Measurements from ENCODE around the gene POU5F1. TPM values are rescaled to one million over a fixed set of nuclear protein-coding genes. Genes with fewer than 3 reads are reported as not detected.
"Not testable (repeated sequence)": the region's sequence is repeated elsewhere in the genome, so short reads cannot be mapped to it uniquely, and the experiment has no call there.

Gene POU5F1
- total RNA-seq, 4 donors from 2014 or later: 0.67 to 2.8 (median 1.8) TPM; not detected in 1

DNA sequence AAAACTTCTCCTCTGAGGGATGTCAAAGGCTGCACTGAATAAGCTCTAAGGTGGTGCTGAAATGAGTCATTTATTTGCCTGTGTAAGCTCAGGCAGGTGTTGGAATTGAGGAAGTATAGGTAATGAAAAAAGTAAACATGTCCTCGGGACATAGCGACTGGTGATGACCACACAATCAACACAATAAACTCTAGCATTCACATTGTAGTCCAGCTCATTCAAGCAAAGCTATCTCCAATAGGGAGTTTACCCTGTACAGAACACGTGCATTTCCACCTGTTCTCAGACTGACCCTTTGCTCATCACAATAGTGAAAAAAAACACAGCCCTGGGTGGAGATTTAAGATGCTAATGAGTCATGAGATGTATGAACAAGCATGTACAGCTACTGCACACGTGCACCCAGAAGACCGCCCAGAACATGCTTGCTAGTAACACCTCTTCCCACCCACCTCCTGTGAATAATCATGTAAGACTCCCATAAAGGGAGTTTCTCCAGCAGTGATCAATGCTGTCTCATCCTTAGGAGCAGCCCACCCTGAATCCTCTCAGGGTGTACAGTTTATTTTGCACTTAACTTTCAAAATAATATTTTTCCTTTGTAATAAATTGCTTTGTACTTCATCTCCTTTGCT, 33.0 kb upstream of the POU5F1 start:
- intact Hi-C loops (cut with DNase I; ENCODE audit: low total_unique reads): no loop called here
- H3K4me1 ChIP-seq: peaks cover 6% of the 10 kb centered on the region in 2 donors
- TF ChIP-seq POLR2A (IDR thresholded peaks at IDR 0.05): no peak
- TF ChIP-seq, protein P1, sequence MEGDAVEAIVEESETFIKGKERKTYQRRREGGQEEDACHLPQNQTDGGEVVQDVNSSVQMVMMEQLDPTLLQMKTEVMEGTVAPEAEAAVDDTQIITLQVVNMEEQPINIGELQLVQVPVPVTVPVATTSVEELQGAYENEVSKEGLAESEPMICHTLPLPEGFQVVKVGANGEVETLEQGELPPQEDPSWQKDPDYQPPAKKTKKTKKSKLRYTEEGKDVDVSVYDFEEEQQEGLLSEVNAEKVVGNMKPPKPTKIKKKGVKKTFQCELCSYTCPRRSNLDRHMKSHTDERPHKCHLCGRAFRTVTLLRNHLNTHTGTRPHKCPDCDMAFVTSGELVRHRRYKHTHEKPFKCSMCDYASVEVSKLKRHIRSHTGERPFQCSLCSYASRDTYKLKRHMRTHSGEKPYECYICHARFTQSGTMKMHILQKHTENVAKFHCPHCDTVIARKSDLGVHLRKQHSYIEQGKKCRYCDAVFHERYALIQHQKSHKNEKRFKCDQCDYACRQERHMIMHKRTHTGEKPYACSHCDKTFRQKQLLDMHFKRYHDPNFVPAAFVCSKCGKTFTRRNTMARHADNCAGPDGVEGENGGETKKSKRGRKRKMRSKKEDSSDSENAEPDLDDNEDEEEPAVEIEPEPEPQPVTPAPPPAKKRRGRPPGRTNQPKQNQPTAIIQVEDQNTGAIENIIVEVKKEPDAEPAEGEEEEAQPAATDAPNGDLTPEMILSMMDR (IDR thresholded peaks at IDR 0.05): no peak
- H3K36me3 ChIP-seq: no peaks in the 10 kb centered on the region
- peak overlapping the region; percentile 46 to 49 for H3K4me3 ChIP-seq
- peak overlapping the region; percentile 83 to 94 for H3K27ac ChIP-seq
- H3K9me3 ChIP-seq: no peaks in the 10 kb centered on the region
- peak in 1 of 2 donors; percentile 30 for DNase-seq
- no peaks in the 10 kb centered on the region for H3K27me3 ChIP-seq

DNA sequence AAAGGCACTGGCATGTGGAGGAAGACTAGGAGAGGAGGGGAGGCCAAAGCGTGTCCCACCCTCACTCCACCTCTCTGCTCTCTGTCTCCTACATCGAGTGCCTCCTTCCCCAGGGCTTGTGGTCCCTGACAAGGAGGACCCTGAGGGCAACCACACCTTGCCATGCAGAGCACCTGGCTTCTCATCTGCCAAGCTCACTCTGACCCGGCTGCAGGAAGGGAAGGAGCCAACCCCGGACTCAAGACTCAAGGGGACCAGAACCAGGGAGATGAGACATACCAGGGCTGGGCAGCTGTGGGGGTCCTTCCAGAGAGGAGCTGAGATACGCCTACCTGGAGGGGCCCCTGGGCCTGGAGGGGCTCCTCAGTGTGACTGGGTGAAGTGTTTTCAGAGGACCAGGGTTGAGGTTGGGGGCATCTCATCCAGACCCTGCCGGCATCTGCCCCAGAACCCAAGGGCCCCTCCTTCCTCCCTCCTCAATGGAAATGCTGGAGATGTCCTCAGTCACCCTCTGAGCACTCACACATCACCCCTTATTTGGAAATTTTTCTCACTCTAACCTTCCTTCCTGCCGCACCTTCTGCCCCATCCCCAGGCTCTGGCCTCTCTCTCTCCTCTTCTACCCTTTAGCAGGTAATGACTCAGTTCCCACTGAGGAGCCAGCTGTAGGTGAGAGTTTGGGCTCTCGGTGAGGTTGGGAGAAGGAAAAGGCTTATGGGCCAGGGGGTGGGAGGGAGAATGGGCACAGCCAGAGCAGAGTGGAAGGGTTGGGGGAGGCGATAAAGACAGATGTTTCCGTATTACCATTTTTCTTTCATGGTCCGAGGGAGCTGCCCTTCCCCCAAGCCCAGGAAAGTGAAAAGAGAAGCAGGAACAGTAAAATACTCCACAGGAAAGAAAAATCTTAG, 32.0 kb upstream of the POU5F1 start:
- TF ChIP-seq, protein P1 (IDR thresholded peaks at IDR 0.05): no peak
- no peak for TF ChIP-seq POLR2A (IDR thresholded peaks at IDR 0.05)
- Histone ChIP-seq H3K9me3 (no peaks in the 10 kb centered on the region), H3K4me1 (peaks cover 6% of the 10 kb centered on the region in 2 donors), H3K4me3 (no peak overlapping the region), H3K27me3 (no peaks in the 10 kb centered on the region), H3K27ac (peak overlapping the region; percentile 83 to 94), H3K36me3 (no peaks in the 10 kb centered on the region)
- DNase-seq: no peak
- intact Hi-C loops (cut with DNase I; ENCODE audit: low total_unique reads): no loop called here

DNA sequence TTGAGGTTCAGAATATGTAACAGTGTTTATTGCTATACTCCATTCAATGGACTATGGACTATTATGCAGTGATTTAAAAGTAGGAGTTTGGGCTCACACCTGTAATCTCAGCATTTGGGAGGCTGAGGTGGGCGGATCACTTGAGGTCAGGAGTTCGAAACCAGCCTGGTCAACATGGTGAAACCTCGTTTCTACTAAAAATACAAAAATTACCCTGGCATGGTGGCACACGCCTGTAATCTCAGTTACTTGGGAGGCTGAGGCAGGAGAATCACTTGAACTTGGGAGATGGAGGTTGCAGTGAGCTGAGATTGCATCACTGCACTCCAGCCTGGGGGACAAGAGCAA, 28.6 kb upstream of the POU5F1 start:
- H3K4me3 ChIP-seq, H3K27me3 ChIP-seq, DNase-seq, H3K36me3 ChIP-seq, H3K4me1 ChIP-seq, H3K9me3 ChIP-seq: not testable (repeated sequence)
- intact Hi-C loops (cut with DNase I; ENCODE audit: low total_unique reads): loop anchor here (10.0 kb wide), 1 partner anchor 156 kb away; the partner anchor contains the start of gene HLA-B
- H3K27ac ChIP-seq: peak overlapping the region; percentile 92 to 95

DNA sequence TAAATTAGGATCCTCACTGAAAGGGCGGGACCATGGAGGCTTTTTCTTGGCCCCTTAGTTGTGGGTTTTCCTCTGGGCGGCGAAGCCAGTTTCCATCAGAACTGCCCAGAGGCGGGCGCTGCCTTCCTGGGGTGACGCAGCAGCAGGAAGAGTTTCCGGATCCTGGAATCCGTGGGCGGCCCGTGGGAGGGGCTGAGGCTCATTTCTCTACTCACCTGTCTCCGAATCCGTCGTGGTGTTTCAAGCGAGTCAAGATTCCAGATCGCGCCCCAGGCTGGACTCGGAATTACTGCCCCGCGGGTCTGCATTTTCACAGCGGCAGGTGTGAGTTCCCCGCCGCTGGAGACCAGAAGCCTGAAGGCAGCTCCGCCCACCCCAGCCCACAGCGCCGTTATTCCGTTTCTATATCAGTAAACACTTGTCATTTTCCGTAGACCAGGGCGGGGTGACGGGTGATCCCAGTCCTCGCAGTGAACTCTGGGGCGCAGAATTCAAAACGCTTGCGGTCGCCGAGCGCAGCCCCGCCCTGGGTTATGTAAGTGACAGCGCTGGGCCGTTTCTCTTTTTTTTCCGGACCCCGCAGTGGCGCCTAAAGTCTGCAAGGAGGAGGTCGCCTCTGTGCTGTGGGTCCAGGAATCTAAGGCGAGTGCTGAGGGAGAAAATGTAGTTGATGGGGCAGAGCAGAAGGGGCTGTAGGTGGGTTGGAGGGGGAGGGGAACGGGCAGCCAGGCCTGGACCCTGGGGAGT, 27.2 kb upstream of the POU5F1 start:
- intact Hi-C loops (cut with DNase I; ENCODE audit: low total_unique reads): loop anchor here (10.0 kb wide), 1 partner anchor 157 kb away; the partner anchor contains the start of gene HLA-B
- DNase-seq: peak; percentile 89 to 91
- Histone ChIP-seq H3K4me1 (no peaks in the 10 kb centered on the region), H3K27me3 (no peaks in the 10 kb centered on the region), H3K36me3 (no peaks in the 10 kb centered on the region), H3K27ac (peak overlapping the region; percentile 92 to 95), H3K4me3 (peak overlapping the region; percentile 48 to 79), H3K9me3 (no peaks in the 10 kb centered on the region)
- TF ChIP-seq POLR2A (IDR thresholded peaks at IDR 0.05): peak; percentile 70 to 75
- TF ChIP-seq, protein P1 (IDR thresholded peaks at IDR 0.05): no peak

DNA sequence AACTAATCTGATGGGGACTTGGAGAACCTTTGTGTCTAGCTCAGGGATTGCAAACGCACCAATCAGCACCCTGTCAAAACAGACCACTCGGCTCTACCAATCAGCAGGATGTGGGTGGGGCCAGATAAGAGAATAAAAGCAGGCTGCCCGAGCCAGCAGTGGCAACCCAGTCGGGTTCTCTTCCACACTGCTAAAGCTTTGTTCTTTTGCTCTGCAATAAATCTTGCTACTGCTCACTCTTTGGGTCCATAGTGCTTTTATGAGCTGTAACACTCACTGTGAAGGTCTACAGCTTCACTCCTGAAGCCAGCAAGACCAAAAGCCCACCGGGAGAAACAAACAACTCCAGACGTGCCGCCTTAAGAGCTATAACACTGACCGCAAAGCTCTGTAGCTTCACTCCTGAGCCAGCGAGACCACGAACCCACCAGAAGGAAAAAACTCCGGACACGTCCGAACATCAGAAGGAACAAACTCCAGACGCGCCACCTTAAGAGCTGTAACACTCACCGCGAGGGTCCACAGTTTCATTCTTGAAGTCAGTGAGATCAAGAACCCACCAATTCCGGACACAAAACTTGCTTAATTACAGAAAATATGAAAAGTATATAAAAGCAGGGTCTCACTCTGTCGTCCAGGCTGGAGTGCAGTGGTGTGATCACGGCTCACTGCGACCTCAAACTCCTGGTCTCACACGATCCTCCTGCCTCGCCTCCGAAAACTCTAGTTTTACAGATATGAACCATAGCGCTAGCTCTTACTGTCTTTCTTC, 26.0 kb upstream of the POU5F1 start:
- not testable (repeated sequence) for H3K36me3 ChIP-seq, H3K27me3 ChIP-seq, DNase-seq, H3K4me1 ChIP-seq, H3K9me3 ChIP-seq
- Histone ChIP-seq H3K27ac (peak overlapping the region; percentile 92 to 95), H3K4me3 (peak overlapping the region; percentile 48 to 79)
- intact Hi-C loops (cut with DNase I; ENCODE audit: low total_unique reads): loop anchor here (10.0 kb wide), 1 partner anchor 158 kb away; the partner anchor contains the start of gene HLA-B

DNA sequence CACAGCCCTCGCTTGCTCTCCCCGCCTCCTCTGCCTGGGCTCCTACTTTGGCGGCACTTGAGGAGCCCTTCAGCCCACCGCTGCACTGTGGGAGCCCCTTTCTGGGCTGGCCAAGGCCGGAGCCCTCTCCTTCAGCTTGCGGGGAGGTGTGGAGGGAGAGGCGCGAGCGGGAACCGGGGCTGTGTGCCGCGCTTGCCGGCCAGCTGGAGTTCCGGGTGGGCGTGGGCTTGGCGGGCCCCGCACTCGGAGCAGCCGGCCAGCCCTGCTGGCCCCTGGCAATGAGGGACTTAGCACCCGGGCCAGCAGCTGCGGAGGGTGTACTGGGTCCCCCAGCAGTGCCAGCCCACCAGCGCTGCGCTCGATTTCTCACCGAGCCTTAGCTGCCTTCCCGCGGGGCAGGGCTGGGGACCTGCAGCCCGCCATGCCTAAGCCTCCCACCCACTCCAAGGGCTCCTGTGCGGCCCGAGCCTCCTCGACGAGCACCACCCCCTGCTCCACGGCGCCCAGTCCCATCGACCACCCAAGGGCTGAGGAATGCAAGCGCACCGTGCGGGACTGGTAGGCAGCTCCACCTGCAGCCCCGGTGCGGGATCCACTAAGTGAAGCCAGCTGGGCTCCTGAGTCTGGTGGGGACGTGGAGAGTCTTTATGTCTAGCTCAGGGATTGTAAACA, 25.0 kb upstream of the POU5F1 start:
- H3K27ac ChIP-seq, H3K4me3 ChIP-seq, H3K4me1 ChIP-seq, H3K9me3 ChIP-seq, H3K36me3 ChIP-seq, H3K27me3 ChIP-seq, DNase-seq: not testable (repeated sequence)
- intact Hi-C loops (cut with DNase I; ENCODE audit: low total_unique reads): loop anchor here (10.0 kb wide), 1 partner anchor 159 kb away; the partner anchor contains the start of gene HLA-B

Data from uterus (tissue), 4 donors.